ENCODE data around the gene TAF11L9.
"Not testable (repeated sequence)": the region's sequence is repeated elsewhere in the genome, so short reads cannot be mapped to it uniquely, and the experiment has no call there.

The TAF11L9 gene

GRCh38 chr5:17594255-17594654 lies at the start of gene TAF11L9:
TAF11L9 (minus strand) TSS chr5:17594394.
- DNase-seq: not testable (repeated sequence)

GRCh38 chr5:17634160-17634559 lies 40.0 kb upstream of the TAF11L9 start, which contains the start of gene TAF11L14:
TAF11L14 (plus strand) TSS chr5:17634460.
- no peak for DNase-seq

- DNase-seq: not testable (repeated sequence)
These were observed 37.6 kb upstream of the TAF11L9 start, which contains the start of gene TAF11L13 for GRCh38 chr5:17631788-17632187. TAF11L13 (plus strand) TSS chr5:17632088.

- no peak for DNase-seq
These were observed 31.5 kb upstream of the TAF11L9 start for GRCh38 chr5:17625686-17626085.

- DNase-seq: no peak
These were observed 26.4 kb upstream of the TAF11L9 start for GRCh38 chr5:17620627-17621026.

- no peak for DNase-seq
These were observed 25.2 kb upstream of the TAF11L9 start for GRCh38 chr5:17619354-17619753.

GRCh38 chr5:17614872-17615605 lies 20.8 kb upstream of the TAF11L9 start:
- no peak for DNase-seq

GRCh38 chr5:17610092-17610491 lies 15.9 kb upstream of the TAF11L9 start, which contains the start of gene TAF11L12:
TAF11L12 (plus strand) TSS chr5:17610392.
- not testable (repeated sequence) for DNase-seq

GRCh38 chr5:17607461-17607860 lies 13.3 kb upstream of the TAF11L9 start:
- not testable (repeated sequence) for DNase-seq

GRCh38 chr5:17604951-17605350 lies 10.8 kb upstream of the TAF11L9 start:
- DNase-seq: no peak

- not testable (repeated sequence) for DNase-seq
These were observed 9.7 kb upstream of the TAF11L9 start, which contains the start of gene TAF11L11 for GRCh38 chr5:17603880-17604279. TAF11L11 (plus strand) TSS chr5:17604183.

- not testable (repeated sequence) for DNase-seq
These were observed 3.5 kb upstream of the TAF11L9 start, which contains the start of gene TAF11L10 for GRCh38 chr5:17597728-17598127. TAF11L10 (minus strand) TSS chr5:17597828.

GRCh38 chr5:17590860-17591259 lies 3.3 kb downstream of the TAF11L9 start, which contains the start of gene TAF11L8:
TAF11L8 (minus strand) TSS chr5:17590960.
- DNase-seq: not testable (repeated sequence)

- DNase-seq: not testable (repeated sequence)
These were observed 8.5 kb downstream of the TAF11L9 start, which contains the start of gene TAF11L7 for GRCh38 chr5:17585658-17586057. TAF11L7 (minus strand) TSS chr5:17585758.

Data from SHP77 (cell line).